Caco-2 (cell line): ENCODE results near the gene EPHB2. TPM values are rescaled to one million over a fixed set of nuclear protein-coding genes. Genes with fewer than 3 reads are reported as not detected.
A peak's percentile ranks its signal among the peaks of the same experiment; 100 is the strongest.

Experiments
- BruUV-seq: library from RNA; stranded (reverse); fragments of 400-500 nt; replicated peaks from 2 replicates; lab custom pipeline; 2021; lab: Mats Ljungman, UMichigan
- CTCF ChIA-PET: fragments of 300-600 bp; sonication (Branson Sonifier 250); formaldehyde crosslinking; loops from one replicate; lab custom pipeline; 2022; ENCODE audit warnings: antibody characterized with exemption; lab: Charles Lee
- POLR2A ChIA-PET: fragments of 300-600 bp; sonication (Branson Sonifier 250); formaldehyde crosslinking; loops from one replicate; lab custom pipeline; 2022; ENCODE audit warnings: antibody characterized with exemption; lab: Charles Lee
- DNase-seq, 2 experiments: peaks; one replicate each; pipeline versions ENCODE4 v3.0.0 to v3.0.0-alpha.2; 2020 to 2022
- H3K27me3 ChIP-seq: replicated peaks from 2 replicates; pipeline ENCODE4 v1.6.0; 2011; ENCODE audit warnings: low read length; ENCODE audit not compliant: control insufficient read depth, insufficient read depth
- H3K36me3 ChIP-seq: 2 replicates; pipeline ENCODE4 v1.5.1; 2011; ENCODE audit warnings: low read length; ENCODE audit not compliant: control insufficient read depth, insufficient read depth
- H3K4me1 ChIP-seq: fragments of 250-450 bp; sonication (Bioruptor Pico); 2 replicates; pipeline ENCODE4 v1.5.1; 2020; ENCODE audit warnings: mild to moderate bottlenecking
- H3K4me3 ChIP-seq: 2 replicates; pipeline ENCODE4 v1.5.1; 2011; ENCODE audit warnings: low read depth, mild to moderate bottlenecking, control low read depth, low read length
- H3K9me3 ChIP-seq: fragments of 250-450 bp; sonication (Bioruptor Pico); 2 replicates; pipeline ENCODE4 v1.5.1; 2020; ENCODE audit warnings: mild to moderate bottlenecking, moderate library complexity
- H3K27ac Mint-ChIP-seq: one replicate; pipeline ENCODE4 v1.8.0; 2022; ENCODE audit warnings: mixed read lengths; ENCODE audit not compliant: unreplicated experiment
- H3K27me3 Mint-ChIP-seq: one replicate; pipeline ENCODE4 v1.8.0; 2022; ENCODE audit warnings: mixed read lengths; ENCODE audit not compliant: insufficient read depth, unreplicated experiment
- H3K36me3 Mint-ChIP-seq: one replicate; pipeline ENCODE4 v1.8.0; 2022; ENCODE audit warnings: mild to moderate bottlenecking, mixed read lengths; ENCODE audit not compliant: insufficient read depth, unreplicated experiment
- H3K4me1 Mint-ChIP-seq: one replicate; pipeline ENCODE4 v1.8.0; 2022; ENCODE audit warnings: low read depth, mixed read lengths; ENCODE audit not compliant: unreplicated experiment
- H3K4me3 Mint-ChIP-seq: one replicate; pipeline ENCODE4 v1.8.0; 2022; ENCODE audit warnings: mild to moderate bottlenecking, moderate library complexity, mixed read lengths; ENCODE audit not compliant: unreplicated experiment
- H3K9me3 Mint-ChIP-seq: one replicate; pipeline ENCODE4 v1.8.0; 2022; ENCODE audit warnings: mixed read lengths; ENCODE audit not compliant: unreplicated experiment
- CTCF ChIP-seq, 2 experiments: fragments of 200-600 bp in 1 of 2; IDR thresholded peaks; 1 replicate in 1 of 2; 2 replicates in 1 of 2; pipeline versions ENCODE4 v1.5.1 to v1.8.0; 2011 to 2022; ENCODE audit warnings: antibody characterized with exemption in 1 of 2, control low read depth in 1 of 2, inconsistent platforms in 1 of 2, low read depth in 1 of 2, low read length in 1 of 2, mild to moderate bottlenecking in 1 of 2, moderate library complexity in 1 of 2; ENCODE audit not compliant: insufficient read depth in 1 of 2, severe bottlenecking in 1 of 2, unreplicated experiment in 1 of 2
- intact Hi-C: fragments of 100-400 bp; cut with micrococcal nuclease; formaldehyde crosslinking; loops from one replicate; pipeline ENCODE4 v1.10.0; 2022; ENCODE audit not compliant: unreplicated experiment
- total RNA-seq: library from RNA; stranded (reverse); gene quantifications from 2 replicates; pipeline ENCODE4 v1.2.3, GENCODE V29; 2022

The EPHB2 gene
- total RNA-seq, 1 experiment from 2014 or later = 30.1 TPM

GRCh38 chr1:22708777-22709176, 1.9 kb upstream of the EPHB2 start:
- DNase-seq = no peak
- TF ChIP-seq CTCF (IDR thresholded peaks at IDR 0.05; ENCODE audit: insufficient read depth in 1 of 2, low read depth in 1 of 2, low read length in 1 of 2, severe bottlenecking in 1 of 2, unreplicated experiment in 1 of 2) = no peak
- Histone ChIP-seq H3K27me3 (no peaks in the 10 kb centered on the region), H3K4me3 (no peak overlapping the region), H3K36me3 (no peaks in the 10 kb centered on the region), H3K9me3 (no peaks in the 10 kb centered on the region), H3K4me1 (peaks cover 10% of the 10 kb centered on the region)
- CTCF ChIA-PET = interaction anchor here (0.6 kb wide), 1 partner anchor 54 kb away, joined by 10 read pairs; no protein-coding TSS in a partner anchor
- H3K27me3 Mint-ChIP-seq = no peaks in the 10 kb centered on the region
- no TSS peak for BruUV-seq
- POLR2A ChIA-PET = no interaction called here
- H3K4me3 Mint-ChIP-seq = no peak overlapping the region
- peaks cover 17% of the 10 kb centered on the region for H3K4me1 Mint-ChIP-seq
- H3K36me3 Mint-ChIP-seq = no peaks in the 10 kb centered on the region
- intact Hi-C loops = no loop called here
- no peaks in the 10 kb centered on the region for H3K9me3 Mint-ChIP-seq
- H3K27ac Mint-ChIP-seq = no peak overlapping the region

- Histone ChIP-seq H3K4me1 (peaks cover 6% of the 10 kb centered on the region; the same call in 1 of the 2 replicates), H3K36me3 (no peaks in the 10 kb centered on the region), H3K4me3 (no peak overlapping the region), H3K27me3 (no peaks in the 10 kb centered on the region), H3K9me3 (no peaks in the 10 kb centered on the region)
- no peak for DNase-seq
- H3K27ac Mint-ChIP-seq = no peak overlapping the region
- H3K36me3 Mint-ChIP-seq = no peaks in the 10 kb centered on the region
- H3K27me3 Mint-ChIP-seq = no peaks in the 10 kb centered on the region
- H3K9me3 Mint-ChIP-seq = no peaks in the 10 kb centered on the region
- H3K4me3 Mint-ChIP-seq = peak overlapping the region; percentile 75
- intact Hi-C loops = no loop called here
- POLR2A ChIA-PET = no interaction called here
- CTCF ChIA-PET = interaction anchor here (0.6 kb wide), 1 partner anchor 55 kb away, joined by 10 read pairs; no protein-coding TSS in a partner anchor
- H3K4me1 Mint-ChIP-seq = peaks cover 16% of the 10 kb centered on the region
- no TSS peak for BruUV-seq
- TF ChIP-seq CTCF (IDR thresholded peaks at IDR 0.05; ENCODE audit: insufficient read depth in 1 of 2, low read depth in 1 of 2, low read length in 1 of 2, severe bottlenecking in 1 of 2, unreplicated experiment in 1 of 2) = peak; percentile 21
Measured at GRCh38 chr1:22709227-22709626, 1.4 kb upstream of the EPHB2 start.

GRCh38 chr1:22709891-22710700, 543 bp upstream of the EPHB2 start:
- TF ChIP-seq CTCF (IDR thresholded peaks at IDR 0.05; ENCODE audit: insufficient read depth in 1 of 2, low read depth in 1 of 2, low read length in 1 of 2, severe bottlenecking in 1 of 2, unreplicated experiment in 1 of 2) = no peak
- H3K4me3 Mint-ChIP-seq = peak overlapping the region; percentile 75
- no peaks in the 10 kb centered on the region for H3K9me3 Mint-ChIP-seq
- Histone ChIP-seq H3K4me3 (peak overlapping the region; percentile 59), H3K4me1 (no peaks in the 10 kb centered on the region), H3K36me3 (no peaks in the 10 kb centered on the region), H3K9me3 (no peaks in the 10 kb centered on the region), H3K27me3 (no peaks in the 10 kb centered on the region)
- H3K27ac Mint-ChIP-seq = peak overlapping the region; percentile 63
- H3K4me1 Mint-ChIP-seq = peaks cover 18% of the 10 kb centered on the region
- H3K27me3 Mint-ChIP-seq = no peaks in the 10 kb centered on the region
- H3K36me3 Mint-ChIP-seq = peaks cover 4% of the 10 kb centered on the region
- ChIA-PET CTCF (no interaction called here), POLR2A (no interaction called here)
- TSS peak; percentile 29 for BruUV-seq
- peak; percentile 61 to 81 for DNase-seq
- intact Hi-C loops = no loop called here
